ENCODE data around the gene ELF3.
"Not testable (repeated sequence)": the region's sequence is repeated elsewhere in the genome, so short reads cannot be mapped to it uniquely, and the experiment has no call there.

ELF3 gene

GRCh38 chr1:202034683-202035462, 24.5 kb downstream of the ELF3 start:
- DNase-seq (ENCODE audit: low read depth, low spot score), result peak; percentile 83

GRCh38 chr1:202036595-202037387, 26.4 kb downstream of the ELF3 start:
- DNase-seq (ENCODE audit: low read depth, low spot score), result no peak

- DNase-seq (ENCODE audit: low read depth, low spot score), result no peak
Measured at GRCh38 chr1:202037706-202038296, 27.4 kb downstream of the ELF3 start.

- DNase-seq (ENCODE audit: low read depth, low spot score), result no peak
Measured at GRCh38 chr1:202038688-202039346, 28.4 kb downstream of the ELF3 start.

- no peak for DNase-seq (ENCODE audit: low read depth, low spot score)
Measured at GRCh38 chr1:202045705-202046104, 35.3 kb downstream of the ELF3 start.

GRCh38 chr1:202046227-202046626, 35.8 kb downstream of the ELF3 start:
- DNase-seq (ENCODE audit: low read depth, low spot score), result no peak

GRCh38 chr1:202046748-202047708, 36.6 kb downstream of the ELF3 start:
- DNase-seq (ENCODE audit: low read depth, low spot score), result no peak

GRCh38 chr1:202047977-202048376, 37.6 kb downstream of the ELF3 start:
- DNase-seq (ENCODE audit: low read depth, low spot score), result no peak

- DNase-seq (ENCODE audit: low read depth, low spot score), result no peak
Measured at GRCh38 chr1:202049129-202049528, 38.7 kb downstream of the ELF3 start.

GRCh38 chr1:202054094-202054493, 43.7 kb downstream of the ELF3 start:
- DNase-seq (ENCODE audit: low read depth, low spot score), result no peak

GRCh38 chr1:202054673-202055072, 44.3 kb downstream of the ELF3 start:
- DNase-seq (ENCODE audit: low read depth, low spot score), result not testable (repeated sequence)

GRCh38 chr1:202056644-202057334, 46.4 kb downstream of the ELF3 start:
- peak; percentile 93 for DNase-seq (ENCODE audit: low read depth, low spot score)

- not testable (repeated sequence) for DNase-seq (ENCODE audit: low read depth, low spot score)
Measured at GRCh38 chr1:202057335-202057704, 46.9 kb downstream of the ELF3 start.

GRCh38 chr1:202058001-202058908, 47.9 kb downstream of the ELF3 start:
- peak; percentile 72 for DNase-seq (ENCODE audit: low read depth, low spot score)

GRCh38 chr1:202061055-202061454, 50.7 kb downstream of the ELF3 start:
- DNase-seq (ENCODE audit: low read depth, low spot score), result no peak

GRCh38 chr1:202061787-202062186, 51.4 kb downstream of the ELF3 start:
- DNase-seq (ENCODE audit: low read depth, low spot score), result not testable (repeated sequence)

GRCh38 chr1:202062636-202063035, 52.2 kb downstream of the ELF3 start:
- DNase-seq (ENCODE audit: low read depth, low spot score), result not testable (repeated sequence)

GRCh38 chr1:202063093-202063492, 52.7 kb downstream of the ELF3 start:
- DNase-seq (ENCODE audit: low read depth, low spot score), result peak; percentile 85

- not testable (repeated sequence) for DNase-seq (ENCODE audit: low read depth, low spot score)
Measured at GRCh38 chr1:202064889-202065312, 54.5 kb downstream of the ELF3 start.
